Measurements from ENCODE around the gene UBA6. TPM values are rescaled to one million over a fixed set of nuclear protein-coding genes. Genes with fewer than 3 reads are reported as not detected.

The UBA6 gene
- total RNA-seq, 6 experiments from 2014 or later, result 84.7 to 137 (median 94.7) TPM

DNA sequence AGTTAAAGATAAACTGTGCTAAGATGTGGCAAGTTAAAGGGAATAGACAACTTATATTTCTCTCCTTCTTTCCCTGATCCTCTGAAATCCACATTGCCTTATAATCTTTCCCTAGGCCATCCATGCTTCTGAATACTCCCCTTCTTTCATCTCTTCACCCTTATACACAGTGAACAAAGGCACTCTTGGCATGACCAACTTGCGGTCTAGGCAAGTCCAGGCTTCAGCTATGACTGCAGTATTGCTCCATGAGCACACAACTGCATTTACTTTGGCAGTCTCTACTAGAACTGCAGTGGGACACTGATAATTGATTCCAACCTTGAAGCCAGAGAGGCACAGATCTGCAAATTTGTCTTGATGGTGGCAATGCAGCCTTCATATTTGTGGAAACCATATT lies 24.2 kb upstream of the UBA6 start:
- peak overlapping the region; percentile 94 for H3K27ac Mint-ChIP-seq
- TF ChIP-seq, protein P1, sequence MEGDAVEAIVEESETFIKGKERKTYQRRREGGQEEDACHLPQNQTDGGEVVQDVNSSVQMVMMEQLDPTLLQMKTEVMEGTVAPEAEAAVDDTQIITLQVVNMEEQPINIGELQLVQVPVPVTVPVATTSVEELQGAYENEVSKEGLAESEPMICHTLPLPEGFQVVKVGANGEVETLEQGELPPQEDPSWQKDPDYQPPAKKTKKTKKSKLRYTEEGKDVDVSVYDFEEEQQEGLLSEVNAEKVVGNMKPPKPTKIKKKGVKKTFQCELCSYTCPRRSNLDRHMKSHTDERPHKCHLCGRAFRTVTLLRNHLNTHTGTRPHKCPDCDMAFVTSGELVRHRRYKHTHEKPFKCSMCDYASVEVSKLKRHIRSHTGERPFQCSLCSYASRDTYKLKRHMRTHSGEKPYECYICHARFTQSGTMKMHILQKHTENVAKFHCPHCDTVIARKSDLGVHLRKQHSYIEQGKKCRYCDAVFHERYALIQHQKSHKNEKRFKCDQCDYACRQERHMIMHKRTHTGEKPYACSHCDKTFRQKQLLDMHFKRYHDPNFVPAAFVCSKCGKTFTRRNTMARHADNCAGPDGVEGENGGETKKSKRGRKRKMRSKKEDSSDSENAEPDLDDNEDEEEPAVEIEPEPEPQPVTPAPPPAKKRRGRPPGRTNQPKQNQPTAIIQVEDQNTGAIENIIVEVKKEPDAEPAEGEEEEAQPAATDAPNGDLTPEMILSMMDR (IDR thresholded peaks at IDR 0.05), result no peak
- H3K9me3 Mint-ChIP-seq, result peaks cover 5% of the 10 kb centered on the region
- H3K4me1 Mint-ChIP-seq (ENCODE audit: low read depth), result peaks cover 75% of the 10 kb centered on the region
- H3K27me3 Mint-ChIP-seq (ENCODE audit: insufficient read depth), result no peaks in the 10 kb centered on the region
- H3K36me3 Mint-ChIP-seq (ENCODE audit: low read depth), result peaks cover 30% of the 10 kb centered on the region
- no peak for DNase-seq
- no peak overlapping the region for H3K4me3 Mint-ChIP-seq

DNA sequence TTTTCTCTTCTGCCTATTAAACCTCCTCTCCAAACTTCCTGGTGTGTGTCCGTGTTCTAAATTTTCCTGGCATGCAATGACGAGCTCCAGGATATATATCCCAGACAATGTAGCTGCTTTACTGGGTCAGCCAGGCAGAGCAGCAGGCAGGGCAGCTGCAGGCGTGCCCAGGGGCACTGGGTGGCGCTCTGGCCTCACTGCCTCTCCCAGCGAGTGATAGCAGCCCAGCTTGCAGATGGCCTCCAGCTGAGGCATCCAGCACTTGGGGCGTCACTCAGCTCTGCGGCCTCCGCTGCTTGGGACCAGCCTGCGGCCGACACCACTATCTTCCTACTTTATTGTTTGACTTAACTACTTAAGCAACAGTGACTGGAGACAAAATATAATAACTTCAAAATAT lies 23.0 kb upstream of the UBA6 start:
- H3K36me3 Mint-ChIP-seq (ENCODE audit: low read depth), result peaks cover 30% of the 10 kb centered on the region
- DNase-seq, result no peak
- H3K27me3 Mint-ChIP-seq (ENCODE audit: insufficient read depth), result no peaks in the 10 kb centered on the region
- TF ChIP-seq, protein P1 (IDR thresholded peaks at IDR 0.05), result peak; percentile 31
- H3K4me1 Mint-ChIP-seq (ENCODE audit: low read depth), result peaks cover 74% of the 10 kb centered on the region
- peak overlapping the region; percentile 17; the same call in 1 of the 2 replicates for H3K27ac Mint-ChIP-seq
- H3K4me3 Mint-ChIP-seq, result no peak overlapping the region
- peaks cover 5% of the 10 kb centered on the region for H3K9me3 Mint-ChIP-seq

DNA sequence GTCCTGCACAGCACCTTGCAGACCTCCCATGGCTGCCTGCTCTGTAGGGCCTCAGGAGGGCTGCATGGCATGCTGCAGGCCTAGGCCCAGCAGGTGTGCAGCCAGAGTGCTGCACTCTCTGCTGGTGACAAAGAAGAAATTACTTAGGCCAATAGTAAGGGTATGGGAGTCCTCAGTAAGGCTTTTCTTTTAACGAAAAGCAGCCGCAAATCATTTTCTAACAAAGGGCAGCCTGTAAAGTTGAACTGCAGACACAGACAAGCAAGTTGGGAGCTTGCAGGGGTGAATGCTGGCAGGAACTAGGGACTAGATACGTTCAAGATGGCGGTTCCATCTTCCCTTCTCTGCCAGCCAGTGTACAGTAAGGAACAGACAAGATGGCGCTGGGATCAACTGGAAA lies 22.4 kb upstream of the UBA6 start:
- no peak for DNase-seq
- Mint-ChIP-seq H3K27ac (no peak overlapping the region), H3K9me3 (peaks cover 5% of the 10 kb centered on the region), H3K36me3 (ENCODE audit: low read depth) (peaks cover 25% of the 10 kb centered on the region), H3K27me3 (ENCODE audit: insufficient read depth) (no peaks in the 10 kb centered on the region), H3K4me1 (ENCODE audit: low read depth) (peaks cover 68% of the 10 kb centered on the region), H3K4me3 (no peak overlapping the region)
- TF ChIP-seq, protein P1 (IDR thresholded peaks at IDR 0.05), result no peak

DNA sequence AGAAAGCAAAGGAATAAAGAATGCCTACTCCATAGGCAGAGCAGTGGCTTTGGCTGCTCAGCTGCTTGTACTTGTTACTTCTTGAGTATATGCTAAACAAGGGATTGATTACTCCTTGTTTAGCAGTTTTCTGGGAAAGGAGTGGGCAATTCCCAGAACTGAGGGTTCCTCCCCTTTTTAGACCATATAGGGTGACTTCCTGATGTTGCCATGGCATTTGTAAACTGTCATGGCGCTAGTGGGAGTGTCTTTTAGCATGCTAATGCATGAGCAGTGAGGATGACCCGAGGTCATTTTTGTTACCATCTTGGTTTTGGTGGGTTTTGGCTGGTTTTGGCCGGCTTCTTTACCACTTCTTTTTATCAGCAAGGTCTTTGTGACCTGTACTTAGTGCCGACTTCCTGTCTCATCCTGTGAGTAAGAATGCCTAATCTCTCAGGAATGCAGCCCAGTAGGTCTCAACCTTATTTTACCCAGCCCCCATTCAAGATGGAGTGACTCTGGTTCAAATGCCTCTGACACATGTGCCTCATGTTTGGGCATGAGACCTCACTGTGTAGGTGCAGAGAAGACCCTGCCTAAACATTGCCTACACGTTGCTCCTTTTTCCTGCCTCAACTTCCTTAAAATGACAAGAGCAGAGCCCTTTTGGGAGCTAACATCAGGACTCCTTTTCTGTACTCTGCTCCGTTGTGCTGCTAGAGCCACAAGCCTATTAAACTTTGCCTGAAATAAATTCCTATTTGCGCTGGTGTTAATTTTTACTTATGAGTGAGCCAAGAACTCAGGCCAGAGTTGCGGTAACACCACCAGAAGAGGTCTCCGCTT lies 21.0 kb upstream of the UBA6 start:
- peaks cover 26% of the 10 kb centered on the region for H3K36me3 Mint-ChIP-seq (ENCODE audit: low read depth)
- H3K27ac Mint-ChIP-seq, result peak overlapping the region; percentile 83
- no peaks in the 10 kb centered on the region for H3K27me3 Mint-ChIP-seq (ENCODE audit: insufficient read depth)
- TF ChIP-seq, protein P1 (IDR thresholded peaks at IDR 0.05), result no peak
- DNase-seq, result peak; percentile 68
- H3K4me1 Mint-ChIP-seq (ENCODE audit: low read depth), result peaks cover 57% of the 10 kb centered on the region
- no peaks in the 10 kb centered on the region for H3K9me3 Mint-ChIP-seq
- H3K4me3 Mint-ChIP-seq, result peak overlapping the region; percentile 7; the same call in 1 of the 2 replicates

DNA sequence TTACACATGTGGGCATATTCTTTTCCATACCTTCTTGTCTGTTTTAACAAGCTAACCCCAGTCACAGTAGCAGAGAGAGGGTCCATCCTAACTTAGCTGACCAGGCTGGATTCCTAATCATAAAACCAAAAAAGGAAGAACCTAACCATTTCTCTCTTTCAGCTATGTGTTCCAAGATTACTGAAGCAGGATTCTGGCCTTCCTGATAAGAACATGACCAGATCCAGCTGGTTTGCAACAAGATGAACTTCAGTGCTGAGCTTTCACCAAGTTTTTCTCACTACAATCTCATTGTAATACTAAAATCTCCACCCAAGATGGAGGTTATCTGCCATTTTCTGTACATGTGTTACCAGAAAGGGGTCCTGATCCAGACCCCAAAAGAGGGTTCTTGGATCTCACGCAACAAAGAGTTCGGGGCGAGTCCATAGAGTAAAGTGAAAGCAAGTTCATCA lies 20.4 kb upstream of the UBA6 start:
- H3K36me3 Mint-ChIP-seq (ENCODE audit: low read depth), result peaks cover 33% of the 10 kb centered on the region
- H3K9me3 Mint-ChIP-seq, result no peaks in the 10 kb centered on the region
- peak overlapping the region; percentile 7; the same call in 1 of the 2 replicates for H3K4me3 Mint-ChIP-seq
- peak overlapping the region; percentile 83 for H3K27ac Mint-ChIP-seq
- DNase-seq, result no peak
- TF ChIP-seq, protein P1 (IDR thresholded peaks at IDR 0.05), result no peak
- H3K27me3 Mint-ChIP-seq (ENCODE audit: insufficient read depth), result no peaks in the 10 kb centered on the region
- H3K4me1 Mint-ChIP-seq (ENCODE audit: low read depth), result peaks cover 50% of the 10 kb centered on the region
